SK-N-MC (cell line): ENCODE results near the gene QRSL1.

Experiments used
- EZH2 ChIP-seq: fragments of 200-600 bp; sonication (generic); IDR thresholded peaks from one replicate; pipeline ENCODE4 v1.6.1; 2017; ENCODE audit warnings: antibody characterized with exemption
- POLR2AphosphoS5 ChIP-seq: IDR thresholded peaks from 2 replicates; pipeline ENCODE4 v1.6.1; 2012; ENCODE audit warnings: mild to moderate bottlenecking, low read depth, low read length, borderline replicate concordance

DNA sequence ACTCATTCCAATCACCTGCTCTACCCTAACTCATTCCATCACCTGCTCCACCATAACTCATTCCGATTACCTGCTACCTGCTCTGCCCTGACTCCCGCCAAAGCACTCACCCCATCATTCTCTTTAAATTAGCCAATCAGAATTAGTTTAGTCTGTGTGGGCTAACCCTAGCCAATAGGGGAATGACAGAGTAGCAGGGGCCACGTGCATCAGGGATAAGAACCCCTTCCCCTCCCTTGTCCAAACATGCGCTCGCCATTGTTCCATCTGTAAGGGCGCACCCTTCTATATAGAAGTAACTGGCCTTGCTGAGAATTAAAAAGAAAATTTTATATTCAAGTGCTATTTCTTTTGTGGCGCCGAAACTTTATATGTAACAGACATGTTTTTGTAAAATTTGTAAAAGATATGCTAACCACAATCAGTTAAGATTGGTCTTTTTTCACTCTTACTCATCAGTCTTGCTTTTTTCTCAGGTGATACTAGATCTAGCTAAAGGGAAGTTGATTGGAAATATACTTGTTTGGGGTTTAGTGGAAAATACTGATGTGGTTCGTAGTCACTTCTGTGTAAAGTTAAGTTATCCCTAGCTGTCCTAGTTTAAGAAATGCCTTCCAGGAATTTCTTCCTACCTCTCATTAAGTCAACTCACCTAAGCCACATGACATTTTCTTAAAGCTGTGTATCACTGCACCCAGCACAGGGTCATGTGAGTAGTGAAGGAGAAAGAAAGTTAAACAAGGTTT lies 16.5 kb upstream of the QRSL1 start:
- TF ChIP-seq EZH2 (no peak), POLR2AphosphoS5 (no peak)
